HG03280 (cell line): Measurements from ENCODE around the gene ZNF385B.

Source experiments
- ATAC-seq: cut with Tn5 transposase; IDR thresholded peaks from one replicate; pipeline ENCODE4 v1.9.1; 2021; ENCODE audit warnings: mild to moderate bottlenecking, moderate library complexity; ENCODE audit not compliant: unreplicated experiment

ZNF385B gene

GRCh38 chr2:179594268-179595112 is 266.9 kb downstream of the ZNF385B start:
- no peak for ATAC-seq

- no peak for ATAC-seq
Observed at GRCh38 chr2:179593323-179593722, 268.1 kb downstream of the ZNF385B start.

- ATAC-seq: no peak
Observed at GRCh38 chr2:179592167-179592936, 269.1 kb downstream of the ZNF385B start.

- ATAC-seq: no peak
Observed at GRCh38 chr2:179591690-179592089, 269.7 kb downstream of the ZNF385B start.

GRCh38 chr2:179588486-179589145 is 272.8 kb downstream of the ZNF385B start:
- ATAC-seq: no peak

- ATAC-seq: no peak
Observed at GRCh38 chr2:179584760-179585159, 276.7 kb downstream of the ZNF385B start.

GRCh38 chr2:179581605-179582004 is 279.8 kb downstream of the ZNF385B start:
- no peak for ATAC-seq

GRCh38 chr2:179580378-179581146 is 280.9 kb downstream of the ZNF385B start:
- ATAC-seq: no peak

- ATAC-seq: no peak
Observed at GRCh38 chr2:179579800-179580199, 281.6 kb downstream of the ZNF385B start.

- no peak for ATAC-seq
Observed at GRCh38 chr2:179578171-179578916, 283.1 kb downstream of the ZNF385B start.

GRCh38 chr2:179574061-179574519 is 287.3 kb downstream of the ZNF385B start:
- no peak for ATAC-seq

GRCh38 chr2:179572544-179572943 is 288.9 kb downstream of the ZNF385B start:
- ATAC-seq: no peak

GRCh38 chr2:179571721-179572120 is 289.7 kb downstream of the ZNF385B start:
- no peak for ATAC-seq

GRCh38 chr2:179571252-179571651 is 290.2 kb downstream of the ZNF385B start:
- no peak for ATAC-seq

- ATAC-seq: no peak
Observed at GRCh38 chr2:179569831-179570233, 291.6 kb downstream of the ZNF385B start.

GRCh38 chr2:179565807-179566206 is 295.6 kb downstream of the ZNF385B start:
- no peak for ATAC-seq

- no peak for ATAC-seq
Observed at GRCh38 chr2:179562330-179562885, 299.0 kb downstream of the ZNF385B start.

GRCh38 chr2:179561702-179562101 is 299.7 kb downstream of the ZNF385B start:
- no peak for ATAC-seq

- ATAC-seq: no peak
Observed at GRCh38 chr2:179560257-179560735, 301.1 kb downstream of the ZNF385B start.
